ENCODE results near the gene VAMP5. TPM values are rescaled to one million over a fixed set of nuclear protein-coding genes. Genes with fewer than 3 reads are reported as not detected.

VAMP5 gene
- total and polyA plus RNA-seq, 2 donors (not counting 3 experiments of a cell fraction or from before 2014, with no cell fraction given): 186 to 624 TPM

GRCh38 chr2:85534881-85535280 lies 49.4 kb upstream of the VAMP5 start:
- Histone ChIP-seq H3K4me3 (replicated peaks in 1 of 3; ENCODE audit: insufficient read depth in 1 of 3, low read depth in 1 of 3, low read length in 3 of 3) (no peak overlapping the region), H3K27me3 (ENCODE audit: control insufficient read depth in 2 of 2, insufficient read depth in 2 of 2, low read length in 2 of 2) (peaks cover 0 to 3% of the 10 kb centered on the region in 2 experiments), H3K9ac (replicated peaks; ENCODE audit: extremely low read depth, insufficient read depth, low read length) (no peak overlapping the region), H3K4me1 (ENCODE audit: control insufficient read depth, extremely low read depth, insufficient read depth, low read length) (peaks cover 20% of the 10 kb centered on the region), H4K20me1 (replicated peaks; ENCODE audit: control insufficient read depth, extremely low read depth, insufficient read depth, low read length) (no peaks in the 10 kb centered on the region), H2AFZ (ENCODE audit: low read depth, low read length) (no peak overlapping the region), H3K9me1 (replicated peaks; ENCODE audit: control insufficient read depth, extremely low read depth, insufficient read depth, low read length) (no peaks in the 10 kb centered on the region), H3K79me2 (ENCODE audit: control insufficient read depth, insufficient read depth, low read length) (peaks cover 16% of the 10 kb centered on the region), H3K9me3 (replicated peaks; ENCODE audit: control insufficient read depth, insufficient read depth, low read length) (no peaks in the 10 kb centered on the region), H3K36me3 (ENCODE audit: control insufficient read depth in 2 of 2, extremely low read depth in 1 of 2, insufficient read depth in 2 of 2, low read length in 2 of 2) (no peaks in the 10 kb centered on the region), H3K27ac (ENCODE audit: insufficient read depth, low read depth, low read length) (no peak overlapping the region), H3K4me2 (ENCODE audit: insufficient read depth, low read length) (no peak overlapping the region)
- no TSS peak for BruUV-seq (replicated peaks)
- FAIRE-seq (no peak), DNase-seq (ENCODE audit: low read depth, low spot score) (no peak)
- TF ChIP-seq FOS (IDR thresholded peaks at IDR 0.05; ENCODE audit: borderline replicate concordance, insufficient read depth, low read length): no peak
- no peak for TF ChIP-seq EZH2 (IDR thresholded peaks at IDR 0.05; ENCODE audit: borderline replicate concordance, low read depth, low read length, severe bottlenecking)
- TF ChIP-seq POLR2AphosphoS5 (IDR thresholded peaks at IDR 0.05; ENCODE audit: insufficient read depth, low read depth, low read length): no peak
- no peak for TF ChIP-seq JUN (IDR thresholded peaks at IDR 0.05; ENCODE audit: borderline replicate concordance, insufficient read depth, insufficient read length, low read depth)
- no peak for TF ChIP-seq CTCF (IDR thresholded peaks at IDR 0.05; ENCODE audit: extremely low read depth in 1 of 2, insufficient read depth in 1 of 2, low read depth in 1 of 2, low read length in 2 of 2)
- TF ChIP-seq MYC (IDR thresholded peaks at IDR 0.05; ENCODE audit: low read depth, low read length): no peak
- ChIA-PET POLR2A (no interaction called here), CTCF (interaction anchor here (0.9 kb wide), 1 partner anchor 17 kb away, joined by 3 read pairs; no protein-coding TSS in a partner anchor)
- dilution Hi-C loops (cut with MboI; ENCODE audit: extremely low pct_ligation_motif_present, low sequenced_read_pairs) (no loop called here), intact Hi-C loops (cut with micrococcal nuclease) (loop anchor here (5.0 kb wide), 1 partner anchor 208 kb away; the partner anchor contains the start of gene TGOLN2)
